Muscle of arm (tissue), 14 donors: ENCODE data around the gene FHL1. TPM values are rescaled to one million over a fixed set of nuclear protein-coding genes. Genes with fewer than 3 reads are reported as not detected.
"Not testable (repeated sequence)": the region's sequence is repeated elsewhere in the genome, so short reads cannot be mapped to it uniquely, and the experiment has no call there.

Experiments
- DNase-seq: peaks from one replicate; pipeline ENCODE4 v3.0.0-alpha.2; 2013
- long read RNA-seq, 11 donors: transcript quantifications; one replicate each; lab custom pipeline, GENCODE V29; 2026
- polyA plus RNA-seq, 12 donors: library from polyadenylated mRNA; unstranded; fragments of 120-200 nt; gene quantifications; one replicate each; pipeline ENCODE4 v1.2.1, GENCODE V29; 2013; ENCODE audit not compliant: insufficient read length in 12 of 12

The FHL1 gene
- 1,000 to 10,000 TPM in 9 of 12 donors, 100 to 1,000 TPM in 2, not detected in 1; 444 to 2,334 (median 1,756) TPM for polyA plus RNA-seq
- long read RNA-seq, donor 1, transcript FHL1-205 (7 exons, 2,441 nt), result major isoform, 15 of 18 reads
- long read RNA-seq, donor 1, partial matches to known transcripts, result 0 of 18 reads
- long read RNA-seq, donor 1, other reads (novel, unspliced or antisense), result 0 of 18 reads
- long read RNA-seq, donor 2, transcript FHL1-215 (3 exons, 790 nt), result minor isoform, 5 of 815 reads
- long read RNA-seq, donor 2, transcript FHL1-205 (7 exons, 2,441 nt), result minor isoform, 26 of 815 reads
- long read RNA-seq, donor 2, transcript FHL1-204 (6 exons, 2,565 nt), result major isoform, 631 of 815 reads
- long read RNA-seq, donor 2, transcript FHL1-203 (5 exons, 833 nt), result minor isoform, 17 of 815 reads
- long read RNA-seq, donor 2, partial matches to known transcripts, result 88 of 815 reads
- long read RNA-seq, donor 2, other reads (novel, unspliced or antisense), result 40 of 815 reads
- long read RNA-seq, donor 3, transcript FHL1-215 (3 exons, 790 nt), result minor isoform, 6 of 301 reads
- long read RNA-seq, donor 3, transcript FHL1-204 (6 exons, 2,565 nt), result major isoform, 212 of 301 reads
- long read RNA-seq, donor 3, transcript FHL1-205 (7 exons, 2,441 nt), result minor isoform, 13 of 301 reads
- long read RNA-seq, donor 3, partial matches to known transcripts, result 41 of 301 reads
- long read RNA-seq, donor 3, other reads (novel, unspliced or antisense), result 20 of 301 reads
- long read RNA-seq, donor 4, transcript FHL1-204 (6 exons, 2,565 nt), result major isoform, 188 of 247 reads
- long read RNA-seq, donor 4, transcript FHL1-205 (7 exons, 2,441 nt), result minor isoform, 9 of 247 reads
- long read RNA-seq, donor 4, partial matches to known transcripts, result 36 of 247 reads
- long read RNA-seq, donor 4, other reads (novel, unspliced or antisense), result 7 of 247 reads
- long read RNA-seq, donor 5, transcript FHL1-203 (5 exons, 833 nt), result minor isoform, 6 of 768 reads
- long read RNA-seq, donor 5, transcript FHL1-204 (6 exons, 2,565 nt), result major isoform, 536 of 768 reads
- long read RNA-seq, donor 5, transcript FHL1-205 (7 exons, 2,441 nt), result minor isoform, 23 of 768 reads
- long read RNA-seq, donor 5, transcript FHL1-215 (3 exons, 790 nt), result minor isoform, 5 of 768 reads
- long read RNA-seq, donor 5, partial matches to known transcripts, result 136 of 768 reads
- long read RNA-seq, donor 5, other reads (novel, unspliced or antisense), result 54 of 768 reads
- long read RNA-seq, donor 6, transcript FHL1-204 (6 exons, 2,565 nt), result major isoform, 213 of 311 reads
- long read RNA-seq, donor 6, transcript FHL1-215 (3 exons, 790 nt), result minor isoform, 13 of 311 reads
- long read RNA-seq, donor 6, transcript FHL1-203 (5 exons, 833 nt), result minor isoform, 6 of 311 reads
- long read RNA-seq, donor 6, transcript FHL1-205 (7 exons, 2,441 nt), result minor isoform, 11 of 311 reads
- long read RNA-seq, donor 6, partial matches to known transcripts, result 50 of 311 reads
- long read RNA-seq, donor 6, other reads (novel, unspliced or antisense), result 13 of 311 reads
- long read RNA-seq, donor 7, transcript FHL1-205 (7 exons, 2,441 nt), result minor isoform, 13 of 471 reads
- long read RNA-seq, donor 7, transcript FHL1-215 (3 exons, 790 nt), result minor isoform, 7 of 471 reads
- long read RNA-seq, donor 7, transcript FHL1-204 (6 exons, 2,565 nt), result major isoform, 193 of 471 reads
- long read RNA-seq, donor 7, transcript FHL1-203 (5 exons, 833 nt), result minor isoform, 5 of 471 reads
- long read RNA-seq, donor 7, partial matches to known transcripts, result 244 of 471 reads
- long read RNA-seq, donor 7, other reads (novel, unspliced or antisense), result 7 of 471 reads
- long read RNA-seq, donor 8, transcript FHL1-204 (6 exons, 2,565 nt), result major isoform, 643 of 905 reads
- long read RNA-seq, donor 8, transcript FHL1-215 (3 exons, 790 nt), result minor isoform, 15 of 905 reads
- long read RNA-seq, donor 8, transcript FHL1-203 (5 exons, 833 nt), result minor isoform, 6 of 905 reads
- long read RNA-seq, donor 8, transcript FHL1-205 (7 exons, 2,441 nt), result minor isoform, 24 of 905 reads
- long read RNA-seq, donor 8, partial matches to known transcripts, result 152 of 905 reads
- long read RNA-seq, donor 8, other reads (novel, unspliced or antisense), result 58 of 905 reads
- long read RNA-seq, donor 9, transcript FHL1-205 (7 exons, 2,441 nt), result minor isoform, 21 of 213 reads
- long read RNA-seq, donor 9, transcript FHL1-215 (3 exons, 790 nt), result minor isoform, 7 of 213 reads
- long read RNA-seq, donor 9, transcript FHL1-204 (6 exons, 2,565 nt), result major isoform, 140 of 213 reads
- long read RNA-seq, donor 9, partial matches to known transcripts, result 35 of 213 reads
- long read RNA-seq, donor 9, other reads (novel, unspliced or antisense), result 5 of 213 reads
- long read RNA-seq, donor 10, transcript FHL1-215 (3 exons, 790 nt), result minor isoform, 16 of 845 reads
- long read RNA-seq, donor 10, transcript FHL1-205 (7 exons, 2,441 nt), result minor isoform, 18 of 845 reads
- long read RNA-seq, donor 10, transcript FHL1-204 (6 exons, 2,565 nt), result major isoform, 586 of 845 reads
- long read RNA-seq, donor 10, transcript FHL1-203 (5 exons, 833 nt), result minor isoform, 11 of 845 reads
- long read RNA-seq, donor 10, partial matches to known transcripts, result 150 of 845 reads
- long read RNA-seq, donor 10, other reads (novel, unspliced or antisense), result 57 of 845 reads
- long read RNA-seq, donor 11, transcript FHL1-203 (5 exons, 833 nt), result minor isoform, 10 of 509 reads
- long read RNA-seq, donor 11, transcript FHL1-215 (3 exons, 790 nt), result minor isoform, 16 of 509 reads
- long read RNA-seq, donor 11, transcript FHL1-205 (7 exons, 2,441 nt), result minor isoform, 31 of 509 reads
- long read RNA-seq, donor 11, transcript FHL1-204 (6 exons, 2,565 nt), result major isoform, 323 of 509 reads
- long read RNA-seq, donor 11, partial matches to known transcripts, result 84 of 509 reads
- long read RNA-seq, donor 11, other reads (novel, unspliced or antisense), result 39 of 509 reads

DNA sequence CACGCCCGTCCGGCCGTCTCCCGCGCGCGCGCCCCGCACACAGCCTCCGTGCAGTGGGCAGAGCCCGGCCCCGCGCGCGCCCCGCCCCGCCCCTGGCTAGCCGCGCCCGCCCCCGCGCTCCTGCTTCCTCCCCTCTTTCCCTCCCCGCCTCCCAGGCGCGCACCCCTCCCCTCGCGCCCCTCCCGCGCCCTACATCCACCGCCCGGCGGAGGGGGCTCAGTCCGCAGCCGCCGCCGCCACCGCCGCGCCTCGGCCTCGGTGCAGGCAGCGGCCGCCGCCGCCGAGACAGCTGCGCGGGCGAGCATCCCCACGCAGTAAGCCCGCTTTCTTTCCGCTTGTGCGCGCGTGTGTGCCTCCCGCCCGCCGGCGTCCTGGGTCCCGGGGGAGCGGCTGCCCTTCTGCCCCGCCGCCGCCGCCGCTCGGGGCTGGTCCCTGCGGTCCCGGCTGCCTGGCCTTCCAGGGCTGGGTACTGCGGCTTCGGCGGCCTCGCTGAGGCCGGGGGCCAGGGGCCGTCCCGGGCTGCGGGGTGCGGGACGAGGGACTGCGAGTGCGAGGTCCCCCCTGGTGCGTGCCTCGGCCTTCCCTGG is at the start of gene FHL1:
FHL1 (plus strand) TSS at position 219 of the 587 bp plus-strand sequence.
- DNase-seq, result peak; percentile 59

DNA sequence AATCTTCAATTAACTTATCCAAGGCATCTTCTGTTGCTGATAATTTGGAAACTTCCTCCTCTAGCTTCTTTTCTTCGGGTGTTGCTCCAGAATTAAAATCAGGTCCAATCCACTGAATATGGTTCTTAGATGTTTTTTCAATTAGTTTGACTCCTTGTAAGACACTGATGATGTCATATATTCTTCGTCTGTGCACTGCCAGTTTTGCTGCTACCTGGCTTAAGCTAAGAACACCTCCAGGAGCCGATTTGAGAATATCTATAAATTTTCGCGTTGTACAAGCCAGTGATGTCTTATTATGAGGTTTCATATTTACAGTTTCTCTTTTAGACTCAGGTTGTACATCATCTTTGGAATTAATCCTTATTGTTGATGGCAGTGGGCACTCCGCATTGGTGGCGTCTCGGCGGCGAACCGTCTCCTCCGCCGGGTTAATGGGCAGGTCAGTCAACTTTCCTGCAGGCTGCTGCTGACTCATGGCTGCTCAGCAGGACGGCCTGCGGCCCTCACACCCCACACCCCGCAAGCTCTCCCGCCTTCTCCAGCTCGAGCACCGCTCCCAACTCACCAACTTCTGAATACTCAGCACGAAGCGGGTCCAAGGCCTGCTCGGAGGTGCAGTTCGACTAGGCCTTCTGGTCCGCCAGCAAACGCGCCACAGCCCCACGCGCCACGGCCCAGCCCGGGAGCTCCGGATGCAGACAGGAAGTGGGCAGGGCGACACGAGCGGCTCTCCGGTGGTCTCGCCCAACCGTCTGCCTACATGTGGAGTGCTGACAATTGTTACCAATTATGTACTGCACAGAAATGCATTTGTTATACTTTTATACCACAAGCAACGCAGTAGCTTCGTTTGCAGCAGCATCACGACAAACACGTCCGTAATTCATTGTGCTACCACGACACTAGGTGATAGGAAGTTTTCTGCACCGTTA is 49.2 kb upstream of the FHL1 start:
- DNase-seq, result no peak

DNA sequence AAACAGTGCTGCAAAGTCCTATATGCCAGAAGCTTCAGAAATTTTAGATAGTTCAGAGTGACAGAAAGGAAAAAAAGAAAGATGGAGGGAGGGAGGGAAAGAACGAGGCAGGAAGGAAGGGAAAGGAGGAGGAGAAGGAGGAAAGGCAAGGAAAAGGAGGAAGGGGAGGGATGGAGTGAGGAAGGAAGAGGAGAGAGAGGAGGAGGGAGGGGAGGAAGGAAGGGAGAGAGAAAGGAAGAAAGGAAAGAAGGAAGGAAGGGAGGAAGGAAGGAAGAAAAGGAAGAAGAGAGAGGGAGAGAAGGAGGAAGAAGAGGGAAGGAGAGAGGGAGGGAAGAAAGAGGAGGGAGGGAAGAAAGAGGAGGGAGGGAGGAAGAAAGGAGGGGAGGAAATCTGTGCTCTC is 42.4 kb upstream of the FHL1 start:
- no peak for DNase-seq

DNA sequence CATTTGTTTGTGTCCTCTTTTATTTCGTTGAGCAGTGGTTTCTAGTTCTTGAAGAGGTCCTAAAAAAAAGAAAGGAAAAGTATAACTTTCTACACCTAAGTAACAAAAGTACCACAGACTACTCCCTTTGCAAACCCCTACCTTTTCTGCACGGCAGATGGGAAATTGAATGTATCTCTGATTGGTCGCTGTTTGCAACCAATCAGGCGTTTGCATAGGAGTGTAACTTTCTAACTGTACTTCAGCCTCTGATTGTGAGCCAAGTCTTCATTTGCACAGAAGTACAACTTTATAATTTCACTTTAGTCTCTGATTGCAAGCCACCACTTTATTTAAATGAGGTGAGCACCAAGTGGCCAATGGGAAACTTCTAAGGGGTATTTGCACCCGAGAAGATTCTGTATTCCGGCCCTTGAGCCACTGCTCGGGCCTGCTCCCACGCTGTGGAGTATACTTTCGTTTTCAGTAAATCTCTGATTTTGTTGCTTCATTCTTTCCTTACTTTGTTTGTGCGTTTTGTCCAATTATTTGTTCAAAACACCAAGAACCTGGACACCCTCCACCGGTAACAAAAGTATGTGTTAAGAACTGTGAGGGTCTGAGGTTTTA is 40.3 kb upstream of the FHL1 start:
- no peak for DNase-seq

DNA sequence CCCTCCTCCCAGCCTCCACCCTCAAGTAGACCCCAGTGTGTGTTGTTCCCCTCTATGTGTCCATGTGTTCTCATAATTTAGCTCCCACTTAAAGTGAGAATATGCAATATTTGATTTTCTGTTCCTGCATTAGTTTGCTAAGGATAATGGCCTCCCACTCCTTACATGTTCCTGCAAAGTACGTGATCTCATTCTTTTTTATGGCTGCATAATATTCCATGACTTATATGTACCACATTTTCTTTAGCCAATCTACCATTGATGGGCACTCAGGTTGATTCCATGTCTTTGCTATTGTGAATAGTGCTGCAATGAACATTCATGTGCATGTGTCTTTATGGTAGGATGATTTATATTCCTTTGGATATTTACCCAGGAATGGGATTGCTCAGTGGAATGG is 38.4 kb upstream of the FHL1 start:
- not testable (repeated sequence) for DNase-seq

DNA sequence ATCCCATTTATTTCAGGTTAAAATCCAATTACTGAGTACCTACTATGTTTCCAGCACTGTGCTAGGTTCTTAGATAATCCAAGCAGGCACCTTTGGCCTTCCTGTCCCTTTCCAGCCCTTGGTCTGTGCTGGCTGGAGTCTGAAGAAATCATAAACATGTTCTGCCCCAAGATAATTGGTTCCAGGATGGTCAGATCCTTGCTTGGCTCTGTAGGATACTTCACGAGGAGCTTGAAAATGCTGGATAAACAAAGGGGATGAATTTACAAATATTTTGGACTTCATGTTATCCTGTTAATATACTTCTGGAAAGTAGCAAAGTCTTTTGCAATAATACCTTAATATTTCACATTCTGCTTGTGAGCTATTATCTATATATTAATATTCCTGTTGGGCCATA is 35.0 kb upstream of the FHL1 start:
- DNase-seq, result no peak

DNA sequence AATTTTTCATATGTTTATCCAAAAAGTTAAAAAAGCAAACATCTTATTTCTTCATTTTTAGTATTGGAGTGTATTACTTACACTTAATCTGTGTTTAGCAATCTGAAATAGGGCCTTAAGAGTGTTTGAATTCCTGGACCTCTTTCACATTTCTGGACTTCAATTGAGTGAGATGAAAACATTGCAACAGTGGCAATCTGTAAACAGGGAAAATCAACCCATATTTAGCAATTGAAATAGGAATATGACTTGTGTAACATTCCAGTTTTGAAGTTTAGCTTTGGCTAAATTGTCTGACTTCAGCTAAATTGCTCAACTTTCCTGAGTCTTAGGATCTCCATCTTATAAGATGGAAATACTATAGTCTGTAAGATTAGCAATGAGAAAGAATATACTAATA is 34.6 kb upstream of the FHL1 start:
- DNase-seq, result no peak

GRCh38 chrX:136115126-136115903 is 32.0 kb upstream of the FHL1 start:
- DNase-seq, result peak; percentile 25

DNA sequence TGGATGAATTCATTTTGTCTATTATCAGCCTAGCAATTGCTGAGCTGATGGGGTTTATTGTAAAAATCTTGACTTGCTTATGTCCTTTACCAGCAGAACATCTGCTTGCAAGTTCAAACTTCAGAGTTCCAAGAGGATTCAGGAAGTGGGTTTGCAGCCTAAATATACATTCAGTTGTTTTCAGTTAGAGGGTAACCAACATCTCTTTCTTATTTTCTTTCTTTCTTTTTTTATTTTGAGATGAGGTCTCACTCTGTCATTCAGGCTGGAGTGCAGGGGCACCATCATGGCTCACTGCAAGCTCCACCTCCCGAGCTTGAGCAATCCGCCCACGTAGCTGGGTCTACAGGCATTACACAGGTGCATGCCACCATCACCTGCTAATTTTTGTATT is 31.4 kb upstream of the FHL1 start:
- no peak for DNase-seq

DNA sequence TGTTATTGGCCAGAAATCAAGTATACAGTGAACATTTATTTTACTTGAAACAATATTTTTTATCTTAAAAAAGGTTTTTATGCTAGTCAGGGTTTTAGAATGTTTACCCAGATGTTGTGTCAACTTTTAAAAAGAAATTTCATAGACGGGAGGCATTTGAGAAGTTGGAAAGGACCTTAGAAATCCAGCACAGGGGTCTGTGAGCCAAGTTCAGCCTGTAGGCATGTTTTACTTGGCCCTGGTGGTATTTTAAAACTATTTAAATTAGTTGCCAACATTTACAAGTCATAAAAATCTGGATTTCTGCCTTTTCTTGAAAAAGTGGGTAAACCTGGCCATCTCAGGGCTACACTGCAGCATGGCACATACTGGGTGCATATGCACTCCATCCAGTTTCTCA is 25.5 kb upstream of the FHL1 start:
- DNase-seq, result no peak

DNA sequence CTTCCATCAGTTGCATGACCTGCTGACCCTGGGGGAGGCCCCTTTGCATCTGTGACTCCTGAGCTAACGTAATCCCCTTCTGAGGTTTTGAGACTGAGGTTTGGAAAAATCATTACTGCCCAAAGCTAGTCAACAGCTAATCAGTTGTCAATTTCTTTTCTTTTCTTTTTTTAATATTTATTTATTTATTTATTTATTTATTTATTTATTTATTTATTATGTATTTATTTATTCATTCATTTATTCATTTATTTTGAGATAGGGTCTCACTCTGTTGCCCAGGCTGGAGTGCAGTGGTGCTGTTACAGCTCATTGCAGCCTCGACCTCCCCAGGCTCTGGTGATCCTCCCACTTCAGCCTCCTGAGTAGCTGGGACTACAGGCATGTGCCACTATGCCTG is 25.1 kb upstream of the FHL1 start:
- DNase-seq, result no peak

DNA sequence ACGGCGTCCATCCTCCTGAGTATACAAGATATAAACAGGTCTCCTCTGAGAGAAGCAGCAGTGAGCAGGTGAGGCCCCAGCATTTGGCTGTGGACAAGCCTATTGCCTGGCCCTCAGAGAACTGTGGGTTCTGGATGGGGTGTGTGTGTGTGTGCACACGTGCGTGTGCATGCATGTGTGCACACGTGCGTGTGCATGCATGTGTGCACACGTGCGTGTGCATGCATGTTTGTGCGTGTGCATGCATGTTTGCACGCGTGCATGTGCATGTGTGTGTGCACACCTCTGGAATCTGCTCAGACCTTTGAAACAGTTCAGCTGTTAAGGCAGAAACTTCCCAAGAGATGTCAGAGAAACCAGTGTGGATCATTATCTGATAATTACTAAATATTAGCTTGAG is 22.2 kb upstream of the FHL1 start:
- DNase-seq, result no peak

DNA sequence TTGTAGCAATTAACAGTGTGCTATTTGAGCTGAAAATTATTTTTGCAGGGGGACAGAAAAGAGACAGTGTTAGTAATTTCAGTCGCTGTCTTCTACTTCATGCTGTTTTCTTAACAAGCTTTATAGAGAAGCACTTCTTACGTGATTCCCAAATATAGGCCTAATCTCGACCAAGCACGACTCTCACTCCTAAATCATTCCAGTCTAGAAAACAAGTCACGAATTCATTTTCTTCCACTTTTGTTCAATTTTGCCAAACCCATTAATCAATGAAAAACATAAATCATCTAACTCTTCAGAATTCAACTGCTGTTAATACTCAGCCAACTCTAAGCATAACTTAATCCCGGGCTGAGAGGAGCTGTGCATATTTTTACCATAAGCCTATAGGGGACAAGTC is 21.0 kb upstream of the FHL1 start:
- DNase-seq, result no peak

GRCh38 chrX:136126872-136127406 is 20.4 kb upstream of the FHL1 start:
- no peak for DNase-seq

DNA sequence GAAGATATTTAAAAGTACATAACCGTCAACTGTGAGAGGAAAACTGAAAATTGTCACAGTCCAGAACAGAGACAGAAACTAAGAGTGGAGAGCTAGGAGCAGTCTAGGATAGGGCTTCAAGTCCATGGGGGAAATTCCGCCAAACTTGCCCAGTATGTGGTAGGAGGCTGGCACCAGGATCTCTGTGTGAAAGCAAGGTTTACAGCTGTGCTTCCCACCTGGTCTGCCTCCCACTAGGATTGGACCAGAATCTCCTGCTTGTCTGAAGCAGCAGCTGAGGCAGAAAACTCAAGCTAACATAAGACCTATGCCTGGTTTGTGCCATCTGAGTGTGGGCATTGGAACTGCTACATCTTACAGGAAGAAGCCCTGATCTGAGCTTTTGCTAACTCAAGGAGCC is 18.6 kb upstream of the FHL1 start:
- no peak for DNase-seq
